Right lobe of liver (tissue), 6 donors: ENCODE results near the gene CGB1. TPM values are rescaled to one million over a fixed set of nuclear protein-coding genes. Genes with fewer than 3 reads are reported as not detected.

ENCODE experiments used
- ATAC-seq, 4 donors: fragments of 200-7000 bp; cut with Tn5 transposase; one replicate each; pipeline ENCODE4 v1.9.1; 2020; ENCODE audit warnings: mild to moderate bottlenecking in 4 of 4, moderate library complexity in 4 of 4
- DNase-seq, 3 donors: peaks; one replicate each; pipeline ENCODE4 v3.0.0-alpha.2; 2020
- H3K27ac ChIP-seq, 3 donors: fragments of 200-600 bp; one replicate each; pipeline ENCODE4 v1.8.0; 2022
- H3K27me3 ChIP-seq, 2 donors: fragments of 200-600 bp; one replicate each; pipeline ENCODE4 v1.8.0; 2022
- H3K36me3 ChIP-seq, 4 donors: fragments of 200-600 bp; sonication (generic) in 1 of 4; one replicate each; pipeline versions ENCODE4 v1.5.1 to v1.8.0; 2017 to 2022; ENCODE audit warnings: control low read depth in 1 of 4
- H3K4me1 ChIP-seq, 4 donors: fragments of 200-600 bp; sonication (generic) in 1 of 4; one replicate each; pipeline versions ENCODE4 v1.5.1 to v1.8.0; 2017 to 2022; ENCODE audit warnings: control low read depth in 1 of 4
- H3K4me3 ChIP-seq, 3 donors: fragments of 200-600 bp; one replicate each; pipeline ENCODE4 v1.8.0; 2022
- H3K9me3 ChIP-seq, 4 donors: fragments of 200-600 bp; sonication (generic) in 1 of 4; one replicate each; pipeline versions ENCODE4 v1.5.1 to v1.8.0; 2017 to 2022; ENCODE audit warnings: control low read depth in 1 of 4
- CTCF ChIP-seq, 4 donors: fragments of 200-600 bp in 3 of 4; fragments of 450-650 bp in 1 of 4; IDR thresholded peaks; one replicate each; pipeline versions ENCODE4 v1.5.1 to v1.8.0; 2016 to 2022; ENCODE audit warnings: antibody characterized with exemption in 4 of 4, mild to moderate bottlenecking in 2 of 4
- POLR2A ChIP-seq: fragments of 450-650 bp; IDR thresholded peaks from one replicate; pipeline ENCODE4 v1.6.1; 2017; ENCODE audit warnings: antibody characterized with exemption, mild to moderate bottlenecking
- WGBS: methylation state at CpG from one replicate; pipeline ENCODE4 v1.1.6; 2018; ENCODE audit warnings: low coverage, low lambda C conversion rate; ENCODE audit not compliant: insufficient coverage; ENCODE audit errors: missing lambda C conversion rate; 5-methylcytosine and 5-hydroxymethylcytosine counted together
- intact Hi-C, 2 donors: fragments of 100-400 bp; cut with DNase I; formaldehyde crosslinking; loops; one replicate each; pipeline versions ENCODE4 v1.11.2 to v1.14.1; 2022
- total RNA-seq, 6 experiments: library from RNA; depleted of rRNA in 2 of 6; stranded (reverse); fragments of >200 nt in 2 of 6; fragmentation: NEBNext Ultra II Directional in 3 of 6; extraction: Animal tissue kit (Norgen Biotek cat#: 25700) in 3 of 6; gene quantifications; one replicate each; pipeline versions ENCODE4 v1.1.0 to v1.2.4, GENCODE V29; 2016 to 2023
- donor health status: DM: no; HTN: yes; CAD: no.
- donor health status: DM: no; HTN: no; CAD: no.
- donor health status: DM: no; HTN: no; CAD: no.
- donor health status: DM: no; HTN: yes; CAD: no.
- donor health status: DM: no; HTN: yes; CAD: no.

The CGB1 gene
- total RNA-seq, 6 experiments from 2014 or later: not detected

DNA sequence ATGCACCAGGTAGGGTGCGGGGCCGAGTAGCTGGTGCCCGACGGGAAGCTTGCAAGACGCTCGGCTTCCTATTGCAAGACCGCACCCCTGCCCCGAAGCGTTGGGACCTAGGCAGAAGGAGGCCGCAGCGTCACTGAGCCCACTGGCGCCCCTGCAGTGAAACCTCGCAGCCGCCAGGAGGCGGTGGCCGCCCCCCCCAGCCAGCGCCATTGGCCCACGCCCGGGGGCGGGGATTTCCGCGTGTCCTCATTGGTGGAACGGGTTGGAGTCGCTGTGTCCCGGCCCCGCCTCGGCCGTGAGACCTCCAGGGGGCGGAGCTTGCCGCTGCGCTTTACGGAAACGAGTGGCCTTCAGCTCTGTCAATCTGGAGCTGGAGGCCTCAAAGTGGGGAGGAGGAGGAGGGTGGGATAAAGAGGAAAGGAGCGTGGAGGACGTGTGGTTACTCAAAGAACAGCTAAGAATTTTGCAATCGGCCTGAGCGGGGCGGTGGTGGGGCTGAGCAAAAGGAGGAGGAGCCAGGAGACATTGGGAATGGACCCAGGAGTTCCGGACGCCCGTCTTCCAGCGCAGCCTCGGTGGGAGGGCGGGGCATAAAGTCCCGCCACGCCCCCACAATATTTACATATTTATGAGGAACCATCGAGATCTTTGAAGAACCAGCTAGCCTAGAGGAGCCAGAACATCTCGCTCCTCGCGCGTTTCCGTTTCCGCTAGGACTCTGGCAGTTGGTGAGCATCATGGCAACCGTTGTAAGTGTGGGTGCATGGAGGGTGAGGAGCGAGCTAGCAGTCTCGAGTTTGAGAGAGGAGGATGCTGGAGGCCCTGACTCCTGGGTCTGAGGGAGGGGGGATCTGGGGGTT, 43.3 kb downstream of the CGB1 start, which contains the start of the genes GYS1 and RUVBL2:
Gene GYS1, minus strand, starts transcription at position 135 of the 860 bp plus-strand sequence. CDS start 197 bp downstream, outside the sequence.
Gene RUVBL2, plus strand, starts transcription at position 713 of the 860 bp plus-strand sequence. Its CDS starts 25 bp downstream, at position 738.
- intact Hi-C loops: no loop called here
- TF ChIP-seq POLR2A (peak; percentile 92), CTCF (IDR thresholded peaks at IDR 0.05) (peak; percentile 96 to 99 (median 98))
- DNase-seq (peak; percentile 100), ATAC-seq (peak; percentile 87 to 95 (median 92))
- Histone ChIP-seq H3K4me3 (peak within 1 kb of the TSS; percentile 85 to 89 (median 87)), H3K27me3 (no peaks in the 10 kb centered on the region), H3K27ac (peak within 1 kb of the TSS; percentile 94 to 99 (median 97)), H3K4me1 (peaks cover 0 to 18% (median 11%) of the 10 kb centered on the region in 4 donors), H3K36me3 (peaks cover 0 to 5% (median 0%) of the 10 kb centered on the region in 4 donors), H3K9me3 (no peaks in the 10 kb centered on the region)
- 0% methylated on average over 18 of the region's 56 CpGs for WGBS

DNA sequence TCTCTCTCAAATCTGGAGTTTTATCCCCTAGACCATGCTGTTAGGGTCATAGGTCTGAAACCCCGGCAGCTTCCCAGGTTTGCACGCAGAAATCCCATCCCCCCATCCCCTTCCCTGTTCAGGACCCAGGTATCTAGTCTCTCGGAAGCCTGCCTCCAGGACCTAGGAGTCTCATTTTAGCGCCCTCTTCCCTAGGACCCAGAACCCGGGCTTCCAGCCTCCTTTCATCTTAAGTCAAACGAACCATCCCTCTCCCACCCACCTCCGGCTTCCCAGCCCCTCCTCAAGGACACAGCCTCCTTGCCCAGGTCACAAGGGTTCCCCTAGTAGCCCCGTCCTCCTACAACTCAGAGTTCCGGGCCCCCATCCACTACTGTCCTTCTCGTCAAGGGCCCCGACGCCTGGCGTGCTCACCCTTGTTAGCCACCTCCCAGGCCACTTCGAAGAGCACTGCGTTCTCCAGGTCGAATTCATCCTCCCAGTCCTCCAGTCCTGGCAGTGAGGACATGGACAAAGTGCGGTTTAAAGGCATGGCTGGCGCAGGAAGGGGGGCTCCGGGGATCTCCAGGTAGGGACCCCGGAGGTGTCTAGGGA, 44.0 kb downstream of the CGB1 start:
- H3K27ac ChIP-seq: peak overlapping the region; percentile 94 to 99 (median 97)
- ATAC-seq: peak; percentile 1 to 3 (median 2)
- peaks cover 0 to 18% (median 11%) of the 10 kb centered on the region in 4 donors for H3K4me1 ChIP-seq
- H3K9me3 ChIP-seq: no peaks in the 10 kb centered on the region
- TF ChIP-seq CTCF (IDR thresholded peaks at IDR 0.05) (no peak), POLR2A (no peak)
- H3K36me3 ChIP-seq: peaks cover 0 to 10% (median 0%) of the 10 kb centered on the region in 4 donors
- peak overlapping the region; percentile 85 to 89 (median 87) for H3K4me3 ChIP-seq
- no peaks in the 10 kb centered on the region for H3K27me3 ChIP-seq
- DNase-seq: peak in 2 of 3 donors; percentile 55 to 61
- intact Hi-C loops: no loop called here
- WGBS: 0% methylated on average over 9 of the region's 20 CpGs

DNA sequence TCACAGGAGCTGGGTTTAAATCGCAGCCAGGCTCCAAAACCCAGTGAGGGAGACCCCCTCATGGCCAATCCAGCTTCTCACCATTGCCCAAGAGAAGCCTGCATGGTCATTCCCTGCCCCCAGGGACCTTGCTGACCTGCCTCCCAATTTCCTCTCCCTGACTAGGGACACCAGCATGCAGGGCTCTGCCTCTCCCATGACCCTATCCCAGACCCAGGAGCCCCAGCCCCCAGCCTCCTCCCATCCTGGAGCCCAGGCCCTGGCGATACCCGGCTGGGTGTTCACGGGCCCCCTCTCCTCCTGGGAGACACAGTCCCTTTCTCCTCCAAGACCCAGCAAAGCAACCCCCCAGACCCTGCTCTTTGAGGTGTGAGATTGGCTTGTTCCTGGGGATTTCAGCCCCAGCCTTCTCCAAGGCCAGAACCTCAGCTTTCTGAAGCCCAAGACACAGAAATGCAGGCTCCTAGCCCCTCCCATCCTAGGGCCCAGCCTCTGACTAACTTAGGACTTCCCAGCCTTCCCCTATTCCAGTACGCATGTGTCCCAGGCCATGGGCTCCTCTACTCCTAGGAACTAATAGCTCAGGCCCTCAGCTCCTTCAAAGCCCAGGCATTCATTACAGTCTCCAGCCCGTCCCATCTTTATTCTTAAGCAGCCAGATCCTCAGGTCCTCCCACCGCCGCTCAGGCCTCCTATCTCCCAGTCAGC, 44.7 kb downstream of the CGB1 start:
- 6% methylated on average over 5 of the region's 8 CpGs for WGBS
- H3K4me3 ChIP-seq: peak overlapping the region; percentile 85 to 89 (median 87)
- peaks cover 0 to 11% (median 0%) of the 10 kb centered on the region in 4 donors for H3K36me3 ChIP-seq
- intact Hi-C loops: no loop called here
- ATAC-seq (peak in 3 of 4 donors; percentile 14 to 22 (median 16)), DNase-seq (peak in 1 of 3 donors; percentile 54)
- H3K27ac ChIP-seq: peak overlapping the region; percentile 94 to 99 (median 97)
- no peaks in the 10 kb centered on the region for H3K9me3 ChIP-seq
- peak; percentile 14 for TF ChIP-seq POLR2A
- no peak for TF ChIP-seq CTCF (IDR thresholded peaks at IDR 0.05)
- no peaks in the 10 kb centered on the region for H3K27me3 ChIP-seq
- H3K4me1 ChIP-seq: peaks cover 0 to 18% (median 11%) of the 10 kb centered on the region in 4 donors

GRCh38 chr19:48991011-48991609, 45.6 kb downstream of the CGB1 start:
- DNase-seq: no peak
- ATAC-seq: no peak
- Histone ChIP-seq H3K27ac (no peak overlapping the region), H3K9me3 (no peaks in the 10 kb centered on the region), H3K4me1 (peaks cover 0 to 18% (median 11%) of the 10 kb centered on the region in 4 donors), H3K4me3 (no peak overlapping the region), H3K27me3 (no peaks in the 10 kb centered on the region), H3K36me3 (peaks cover 0 to 14% (median 0%) of the 10 kb centered on the region in 4 donors)
- TF ChIP-seq POLR2A (no peak), CTCF (IDR thresholded peaks at IDR 0.05) (no peak)
- intact Hi-C loops: no loop called here
- WGBS: 89% methylated on average over 4 of the region's 22 CpGs
